GM18909 (cell line): Measurements from ENCODE around the gene CPEB1.
"Not testable (repeated sequence)": the region's sequence is repeated elsewhere in the genome, so short reads cannot be mapped to it uniquely, and the experiment has no call there.

ENCODE experiments used
- ATAC-seq: cut with Tn5 transposase; IDR thresholded peaks from one replicate; pipeline ENCODE4 v1.9.1; 2021; ENCODE audit warnings: mild to moderate bottlenecking; ENCODE audit not compliant: unreplicated experiment, poor library complexity

Gene CPEB1

DNA sequence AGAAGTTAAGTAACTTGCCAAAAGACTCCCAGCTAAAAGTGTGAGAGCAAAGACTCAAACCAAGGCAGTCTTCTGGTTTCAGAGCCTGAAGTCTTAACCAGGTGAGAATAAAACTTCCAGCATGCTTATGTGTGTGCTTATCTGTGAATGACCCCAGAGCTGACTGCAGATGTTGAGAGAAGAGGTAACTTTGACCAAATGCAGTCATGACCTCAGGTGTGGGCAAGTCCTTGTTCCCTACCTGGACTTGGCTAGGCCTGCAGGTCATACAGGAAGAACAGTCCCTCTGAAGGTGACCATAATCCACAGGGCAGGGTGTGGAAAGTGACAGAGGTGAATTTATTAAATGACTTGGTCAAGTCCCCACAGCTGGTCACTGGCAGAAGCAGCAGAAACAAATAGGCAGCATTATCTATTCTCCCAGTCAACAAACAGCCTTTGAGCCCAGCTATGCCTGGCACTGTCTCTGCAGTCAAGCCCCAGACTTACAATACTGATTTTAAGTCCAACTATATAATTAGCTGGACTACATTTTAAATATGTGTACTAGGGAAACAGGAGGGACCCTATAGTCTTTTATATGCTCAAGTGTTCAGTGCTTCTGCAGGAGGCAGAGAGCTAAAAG lies 3.0 kb upstream of the CPEB1 start:
- ATAC-seq: no peak

GRCh38 chr15:82649226-82649999 lies 2.2 kb upstream of the CPEB1 start:
- no peak for ATAC-seq

DNA sequence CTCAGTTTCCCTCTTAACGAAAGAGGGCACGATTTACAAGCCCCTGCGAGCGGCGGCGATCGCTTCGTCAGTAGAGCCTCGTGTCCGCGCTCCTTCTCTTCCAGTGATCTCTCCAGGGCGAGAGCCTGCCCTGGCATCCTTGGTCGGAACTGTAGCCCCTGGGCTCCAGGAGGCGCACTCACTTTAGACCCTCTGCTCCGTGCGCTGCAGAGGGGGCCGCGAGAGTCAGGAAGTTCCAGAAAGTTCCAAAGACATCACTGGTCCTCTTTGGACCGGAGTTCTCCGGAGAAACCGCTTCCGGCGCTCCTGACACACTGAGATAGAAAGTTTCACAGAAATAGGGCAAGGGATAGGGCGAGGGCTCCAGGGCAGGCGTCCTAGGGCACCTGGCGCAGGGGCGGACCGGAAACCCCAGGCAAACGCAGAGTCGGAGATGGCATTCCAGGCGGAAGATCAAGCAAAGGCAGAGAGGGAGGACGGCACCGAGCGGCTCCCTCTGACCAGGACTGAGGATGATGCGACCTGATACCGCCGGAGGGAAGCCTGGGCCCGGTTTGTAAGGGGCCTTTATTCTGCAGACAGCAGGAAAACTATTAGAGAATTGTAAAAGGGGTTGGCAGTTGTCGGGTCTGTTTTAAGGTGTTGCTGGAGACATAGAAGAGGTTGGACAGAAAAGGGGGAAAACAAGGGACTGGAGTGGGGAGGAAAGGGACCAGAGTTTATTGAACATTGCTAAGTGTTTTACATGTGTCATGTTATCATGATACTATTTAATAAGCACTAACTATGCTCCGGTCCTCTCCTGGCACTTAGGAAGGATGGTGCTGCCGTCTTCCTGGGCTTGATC lies 1.3 kb upstream of the CPEB1 start:
- ATAC-seq: no peak

DNA sequence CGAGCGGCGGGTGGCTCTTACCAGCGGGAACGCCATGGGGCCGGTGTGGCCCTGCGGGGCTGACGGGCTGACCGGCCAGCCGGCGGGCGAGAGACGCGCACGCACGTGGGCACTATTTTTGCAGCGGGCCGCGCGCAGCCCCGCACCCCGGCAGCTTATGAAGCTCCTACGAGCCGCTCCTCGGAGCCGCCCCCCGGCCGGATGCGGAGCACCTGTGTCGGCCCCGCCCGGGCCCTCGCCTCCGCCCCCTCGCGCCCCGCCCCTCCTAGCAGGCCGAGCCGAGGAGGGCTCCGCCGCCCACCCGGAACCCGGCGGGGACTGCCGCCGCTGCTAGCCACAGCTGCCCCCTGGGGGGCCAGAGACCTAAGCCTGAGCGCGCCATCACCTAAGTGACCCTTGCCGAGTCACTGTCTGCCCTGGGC lies 683 bp upstream of the CPEB1 start:
- ATAC-seq: peak; percentile 33

- no peak for ATAC-seq
These were observed 716 bp downstream of the CPEB1 start for GRCh38 chr15:82646250-82647044.

DNA sequence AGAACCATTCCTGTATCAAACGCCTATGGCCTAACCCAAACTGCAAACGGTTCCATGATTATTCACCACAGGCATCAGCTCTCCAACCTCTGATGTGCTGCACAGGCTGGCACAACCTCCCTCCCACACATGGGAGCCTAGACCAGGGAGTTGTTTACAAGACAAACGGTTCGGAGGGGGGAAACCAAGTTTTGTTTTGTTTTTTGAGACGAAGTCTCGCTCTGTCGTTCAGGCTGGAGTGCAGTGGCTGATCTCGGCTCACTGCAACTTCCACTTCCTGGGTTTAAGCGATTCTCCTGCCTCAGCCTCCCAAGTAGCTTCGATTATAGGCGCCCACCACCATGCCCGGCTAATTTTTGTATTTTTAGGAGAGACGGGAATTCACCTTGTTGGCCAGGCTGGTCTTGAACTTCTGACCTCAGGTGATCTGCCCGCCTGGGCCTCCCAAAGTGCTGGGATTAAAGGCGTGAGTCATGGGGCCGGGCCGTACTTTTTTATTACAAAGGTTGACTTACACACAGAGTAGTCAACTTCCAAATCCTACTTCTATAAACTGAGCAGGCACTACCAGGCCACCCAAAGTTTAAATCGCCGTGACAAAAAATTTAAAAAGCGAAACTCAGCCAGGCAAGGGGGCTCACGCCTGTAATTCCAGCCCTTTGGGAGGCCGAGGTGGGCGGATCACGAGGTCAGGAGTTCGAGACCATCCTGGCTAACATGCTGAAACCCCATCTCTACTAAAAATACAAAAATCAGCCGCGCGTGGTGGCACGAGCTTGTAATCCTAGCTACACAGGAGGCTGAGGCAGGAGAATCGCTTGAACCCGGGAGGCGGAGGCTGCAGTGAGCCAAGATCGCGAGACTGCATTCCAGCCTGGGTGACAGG lies 2.0 kb downstream of the CPEB1 start:
- ATAC-seq: not testable (repeated sequence)

DNA sequence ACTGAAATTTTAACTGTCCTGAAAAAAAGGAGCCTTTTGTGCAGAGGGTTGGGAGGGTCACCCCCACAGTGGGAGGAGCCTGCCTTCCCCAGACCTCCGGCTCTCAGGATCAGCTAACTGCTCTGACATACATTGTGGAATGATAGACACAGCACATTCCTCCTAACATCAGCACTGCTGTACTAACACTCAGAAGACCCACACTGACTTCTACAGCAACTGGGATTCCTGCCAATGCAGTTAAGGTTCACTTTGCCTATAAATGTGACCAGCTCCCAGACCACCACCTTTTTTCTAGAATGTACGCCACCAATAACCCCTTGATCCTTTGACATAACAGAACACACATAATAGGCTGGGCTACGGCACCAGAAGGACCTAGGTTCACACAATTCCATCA lies 3.2 kb downstream of the CPEB1 start:
- ATAC-seq: no peak

DNA sequence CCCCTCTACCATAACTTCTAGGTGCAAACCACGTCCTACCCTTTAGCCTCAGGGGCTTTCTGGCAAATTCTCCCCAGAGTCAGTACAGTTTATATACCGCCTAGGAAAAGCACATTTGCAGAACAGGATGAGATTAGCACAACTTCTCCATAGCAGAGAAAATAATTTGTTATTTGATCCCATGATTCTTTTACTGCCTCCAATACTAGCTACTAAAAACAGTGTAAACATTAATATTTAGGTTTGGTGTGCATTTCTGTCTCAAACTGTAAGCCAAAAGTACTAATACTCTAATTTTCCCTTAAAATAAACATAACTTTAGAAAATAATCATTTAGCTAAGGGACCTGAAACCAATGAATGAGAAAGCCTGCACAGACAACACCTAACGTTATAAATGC lies 4.5 kb downstream of the CPEB1 start:
- no peak for ATAC-seq

DNA sequence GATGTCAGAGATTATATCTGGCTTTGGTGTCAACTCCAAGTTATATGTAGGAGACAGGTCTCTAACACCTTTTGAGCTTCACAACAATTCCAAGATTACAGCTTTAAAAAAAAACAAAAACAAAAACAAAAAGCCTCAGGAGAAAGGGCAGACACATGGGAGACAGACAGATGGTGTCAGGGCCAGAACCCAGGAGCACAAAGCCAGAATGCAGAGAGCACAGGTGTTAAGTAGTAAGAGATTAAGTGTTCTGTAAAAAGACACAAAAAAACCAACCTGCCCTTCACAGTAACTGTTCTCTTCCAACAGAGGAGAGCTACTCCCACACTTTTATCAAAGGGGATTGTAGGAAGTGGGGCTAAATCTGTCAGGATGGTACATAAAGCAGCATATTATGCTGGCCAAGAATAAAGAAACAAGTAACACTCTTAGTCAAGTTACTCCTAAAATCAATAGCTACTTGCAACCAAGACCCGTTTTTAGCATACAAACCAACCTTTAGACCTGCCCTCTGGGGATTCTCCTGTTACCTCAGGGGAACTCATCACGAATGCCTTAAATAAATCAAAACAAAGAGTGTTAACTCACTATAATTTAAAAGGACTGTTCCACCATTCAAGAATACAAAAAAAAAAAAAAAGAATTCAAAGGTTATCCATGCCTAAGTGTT lies 5.9 kb downstream of the CPEB1 start:
- no peak for ATAC-seq

DNA sequence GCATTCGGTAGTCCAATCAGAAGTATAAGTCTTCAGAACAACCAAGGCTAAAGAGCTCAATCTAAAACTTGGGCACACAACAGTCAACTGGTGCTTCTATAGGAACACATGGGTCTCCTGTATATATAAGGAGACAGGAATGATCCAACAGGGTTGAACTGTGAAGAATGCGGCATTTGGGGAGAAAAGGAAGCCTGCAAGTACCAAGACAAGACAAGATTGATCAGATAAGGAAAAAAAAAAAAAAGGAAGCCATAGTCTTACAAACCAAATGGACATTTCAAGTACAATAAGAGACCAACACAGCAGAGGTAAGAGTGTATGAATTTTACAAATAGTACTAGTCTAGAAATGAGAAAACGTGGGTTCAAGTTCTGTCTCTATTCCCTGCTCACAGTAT lies 6.5 kb downstream of the CPEB1 start:
- no peak for ATAC-seq

DNA sequence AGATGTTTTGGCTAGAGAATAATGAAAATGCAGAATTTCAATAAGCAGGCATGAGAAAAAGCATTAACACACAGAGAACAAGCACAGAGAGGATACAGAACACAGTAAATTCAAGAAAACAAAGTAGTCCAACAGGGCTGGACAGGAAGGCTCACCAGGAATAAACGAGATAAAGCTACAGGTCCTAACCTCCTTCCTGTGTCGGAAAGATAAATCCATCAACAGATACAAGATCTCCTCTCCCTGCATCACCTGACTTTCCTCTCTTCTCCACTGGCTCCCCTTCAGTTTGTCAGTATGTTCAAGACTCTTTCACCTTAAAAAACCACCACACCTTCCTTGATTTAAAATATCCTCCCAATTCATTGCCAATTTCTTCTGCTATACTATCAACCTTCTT lies 11.4 kb downstream of the CPEB1 start:
- no peak for ATAC-seq

GRCh38 chr15:82630033-82630432 lies 17.1 kb downstream of the CPEB1 start:
- no peak for ATAC-seq

- no peak for ATAC-seq
These were observed 22.0 kb downstream of the CPEB1 start for GRCh38 chr15:82625136-82625535.

DNA sequence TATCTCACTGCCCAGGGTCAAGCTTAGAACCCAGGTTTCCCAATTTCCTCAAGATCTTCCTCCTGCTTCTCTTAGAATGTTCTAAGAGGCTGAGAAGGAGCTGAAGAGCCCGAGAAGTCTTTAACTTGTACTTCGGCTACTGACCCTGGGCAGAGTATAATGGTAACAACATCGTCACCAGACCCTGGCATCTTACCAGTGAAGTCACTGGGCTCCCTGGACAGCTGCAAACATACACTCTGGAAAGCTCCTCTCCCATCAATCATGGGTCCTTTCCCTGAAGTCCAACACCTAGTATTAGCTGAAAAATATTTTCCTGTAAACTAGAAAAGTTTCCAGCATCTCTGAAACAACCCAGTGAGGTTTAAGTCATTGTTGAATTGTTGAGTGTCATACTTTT lies 22.7 kb downstream of the CPEB1 start:
- no peak for ATAC-seq

GRCh38 chr15:82624008-82624407 lies 23.2 kb downstream of the CPEB1 start:
- ATAC-seq: no peak

- no peak for ATAC-seq
These were observed 25.2 kb downstream of the CPEB1 start for GRCh38 chr15:82621970-82622369.

GRCh38 chr15:82613747-82614146 lies 33.4 kb downstream of the CPEB1 start:
- ATAC-seq: no peak

DNA sequence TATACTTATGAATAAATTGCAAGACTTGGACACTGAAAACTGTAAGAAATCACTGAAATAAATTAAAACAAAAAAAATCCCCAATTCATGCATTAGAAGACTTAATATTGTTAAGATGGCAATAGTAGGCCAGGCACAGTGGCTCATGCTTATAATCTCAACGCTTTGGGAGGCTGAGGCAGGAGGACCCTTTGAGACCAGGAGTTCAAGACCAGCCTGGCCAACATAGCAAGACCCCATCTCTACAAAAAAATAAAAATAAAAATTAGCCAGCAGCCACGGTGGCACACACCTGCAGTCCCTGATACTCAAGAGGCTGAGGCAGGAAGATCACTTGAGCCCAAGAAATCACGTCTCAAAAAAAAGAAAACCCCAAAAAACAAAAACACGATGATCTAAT lies 35.8 kb downstream of the CPEB1 start:
- no peak for ATAC-seq

DNA sequence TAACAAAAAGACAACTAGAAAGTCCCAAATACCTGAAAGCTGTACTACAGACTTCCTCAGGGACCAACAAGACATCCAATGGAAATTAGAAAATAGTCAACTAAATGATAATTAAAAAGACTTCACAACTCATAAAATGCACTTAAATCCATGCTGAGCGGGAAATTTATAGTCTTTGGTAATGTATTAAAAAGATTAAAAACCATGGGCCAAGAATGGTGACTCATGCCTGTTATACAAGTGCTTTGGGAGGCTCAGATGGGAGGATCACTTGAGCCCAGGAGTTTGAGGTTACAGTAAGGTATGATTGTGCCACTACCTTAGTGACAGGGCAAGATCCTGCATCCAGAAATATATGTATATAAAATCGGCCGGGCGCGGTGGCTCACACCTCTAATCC lies 45.0 kb downstream of the CPEB1 start:
- ATAC-seq: no peak
